SU-DHL-6 (cell line): ENCODE measurements around the gene HSD17B2.

Experiments
- EZH2phosphoT487 ChIP-seq: fragments of 200-600 bp; sonication (generic), shearing (Covaris generic); conservative IDR thresholded peaks from 2 replicates; pipeline ENCODE4 v1.6.1; 2018; ENCODE audit warnings: mild to moderate bottlenecking, antibody characterized with exemption, low read length, moderate library complexity, mixed read lengths
- TF ChIP-seq, protein P1 (sequence below): fragments of 200-600 bp; sonication (generic); IDR thresholded peaks from one replicate; pipeline ENCODE4 v1.5.1; 2017; ENCODE audit warnings: antibody characterized with exemption, mild to moderate bottlenecking, low read length, moderate library complexity; ENCODE audit not compliant: insufficient read depth, poor library complexity, severe bottlenecking

DNA sequence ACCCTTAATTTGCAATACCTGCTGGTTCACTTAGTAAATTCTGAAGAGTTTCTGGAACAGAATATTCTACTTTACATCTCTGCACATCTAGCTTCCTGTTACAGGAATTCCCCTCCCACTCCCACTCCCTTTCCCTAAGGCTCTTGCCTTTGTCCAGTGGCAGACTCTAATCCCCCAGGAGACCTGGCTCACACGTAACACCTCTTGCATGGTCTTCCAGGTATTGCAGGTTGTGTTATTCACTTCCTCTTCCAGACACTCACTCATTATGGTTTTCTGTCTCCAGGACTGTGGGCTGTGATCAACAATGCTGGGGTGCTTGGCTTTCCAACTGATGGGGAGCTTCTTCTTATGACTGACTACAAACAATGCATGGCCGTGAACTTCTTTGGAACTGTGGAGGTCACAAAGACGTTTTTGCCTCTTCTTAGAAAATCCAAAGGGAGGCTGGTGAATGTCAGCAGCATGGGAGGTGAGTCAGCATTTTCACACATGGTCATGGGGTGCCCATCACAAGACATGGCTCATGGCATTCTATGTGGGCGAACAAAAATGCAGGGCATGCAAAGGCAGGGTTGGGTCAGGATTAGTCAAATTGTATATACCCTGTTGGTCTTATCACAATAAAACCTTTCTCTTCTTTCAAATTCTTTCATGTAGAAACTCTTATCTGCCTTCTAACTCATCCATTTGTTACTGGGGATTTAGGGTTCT, 35.8 kb downstream of the HSD17B2 start:
- TF ChIP-seq, protein P1, sequence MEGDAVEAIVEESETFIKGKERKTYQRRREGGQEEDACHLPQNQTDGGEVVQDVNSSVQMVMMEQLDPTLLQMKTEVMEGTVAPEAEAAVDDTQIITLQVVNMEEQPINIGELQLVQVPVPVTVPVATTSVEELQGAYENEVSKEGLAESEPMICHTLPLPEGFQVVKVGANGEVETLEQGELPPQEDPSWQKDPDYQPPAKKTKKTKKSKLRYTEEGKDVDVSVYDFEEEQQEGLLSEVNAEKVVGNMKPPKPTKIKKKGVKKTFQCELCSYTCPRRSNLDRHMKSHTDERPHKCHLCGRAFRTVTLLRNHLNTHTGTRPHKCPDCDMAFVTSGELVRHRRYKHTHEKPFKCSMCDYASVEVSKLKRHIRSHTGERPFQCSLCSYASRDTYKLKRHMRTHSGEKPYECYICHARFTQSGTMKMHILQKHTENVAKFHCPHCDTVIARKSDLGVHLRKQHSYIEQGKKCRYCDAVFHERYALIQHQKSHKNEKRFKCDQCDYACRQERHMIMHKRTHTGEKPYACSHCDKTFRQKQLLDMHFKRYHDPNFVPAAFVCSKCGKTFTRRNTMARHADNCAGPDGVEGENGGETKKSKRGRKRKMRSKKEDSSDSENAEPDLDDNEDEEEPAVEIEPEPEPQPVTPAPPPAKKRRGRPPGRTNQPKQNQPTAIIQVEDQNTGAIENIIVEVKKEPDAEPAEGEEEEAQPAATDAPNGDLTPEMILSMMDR = no peak
- no peak for TF ChIP-seq EZH2phosphoT487
